ENCODE results near the gene SLIT1.

The SLIT1 gene

DNA sequence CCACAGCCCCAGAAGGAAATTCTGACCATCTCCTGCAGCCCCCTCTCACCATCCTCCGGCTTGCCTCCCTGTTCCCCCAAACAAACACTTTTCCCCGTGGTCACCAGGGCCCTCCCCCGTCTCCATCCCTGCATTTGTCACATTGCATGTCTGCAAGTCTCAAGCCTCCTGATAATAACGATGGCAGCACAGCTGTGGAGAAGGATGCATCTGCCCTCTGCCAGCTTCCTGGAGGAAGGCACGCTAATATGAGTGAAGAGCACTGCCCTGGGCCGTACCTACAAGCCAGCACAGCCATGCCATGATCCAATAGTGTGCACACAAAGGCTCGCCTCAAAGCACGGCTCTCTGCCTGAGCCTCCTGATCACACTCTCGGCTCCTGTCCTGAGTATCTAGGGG lies 98.5 kb downstream of the SLIT1 start:
- no peak for ATAC-seq
- TF ChIP-seq, protein P1, sequence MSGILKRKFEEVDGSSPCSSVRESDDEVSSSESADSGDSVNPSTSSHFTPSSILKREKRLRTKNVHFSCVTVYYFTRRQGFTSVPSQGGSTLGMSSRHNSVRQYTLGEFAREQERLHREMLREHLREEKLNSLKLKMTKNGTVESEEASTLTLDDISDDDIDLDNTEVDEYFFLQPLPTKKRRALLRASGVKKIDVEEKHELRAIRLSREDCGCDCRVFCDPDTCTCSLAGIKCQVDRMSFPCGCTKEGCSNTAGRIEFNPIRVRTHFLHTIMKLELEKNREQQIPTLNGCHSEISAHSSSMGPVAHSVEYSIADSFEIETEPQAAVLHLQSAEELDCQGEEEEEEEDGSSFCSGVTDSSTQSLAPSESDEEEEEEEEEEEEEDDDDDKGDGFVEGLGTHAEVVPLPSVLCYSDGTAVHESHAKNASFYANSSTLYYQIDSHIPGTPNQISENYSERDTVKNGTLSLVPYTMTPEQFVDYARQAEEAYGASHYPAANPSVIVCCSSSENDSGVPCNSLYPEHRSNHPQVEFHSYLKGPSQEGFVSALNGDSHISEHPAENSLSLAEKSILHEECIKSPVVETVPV (CRISPR knock-in tag; IDR thresholded peaks at IDR 0.05): no peak
- TF ChIP-seq PPARA (CRISPR knock-in tag; IDR thresholded peaks at IDR 0.05; ENCODE audit: borderline replicate concordance) (no peak), ZFP3 (CRISPR knock-in tag; IDR thresholded peaks at IDR 0.05) (no peak), ARNTL (CRISPR knock-in tag; IDR thresholded peaks at IDR 0.05; ENCODE audit: borderline replicate concordance, low read depth) (no peak), ZNF70 (CRISPR knock-in tag; IDR thresholded peaks at IDR 0.05) (no peak)
- TF ChIP-seq, protein P2, sequence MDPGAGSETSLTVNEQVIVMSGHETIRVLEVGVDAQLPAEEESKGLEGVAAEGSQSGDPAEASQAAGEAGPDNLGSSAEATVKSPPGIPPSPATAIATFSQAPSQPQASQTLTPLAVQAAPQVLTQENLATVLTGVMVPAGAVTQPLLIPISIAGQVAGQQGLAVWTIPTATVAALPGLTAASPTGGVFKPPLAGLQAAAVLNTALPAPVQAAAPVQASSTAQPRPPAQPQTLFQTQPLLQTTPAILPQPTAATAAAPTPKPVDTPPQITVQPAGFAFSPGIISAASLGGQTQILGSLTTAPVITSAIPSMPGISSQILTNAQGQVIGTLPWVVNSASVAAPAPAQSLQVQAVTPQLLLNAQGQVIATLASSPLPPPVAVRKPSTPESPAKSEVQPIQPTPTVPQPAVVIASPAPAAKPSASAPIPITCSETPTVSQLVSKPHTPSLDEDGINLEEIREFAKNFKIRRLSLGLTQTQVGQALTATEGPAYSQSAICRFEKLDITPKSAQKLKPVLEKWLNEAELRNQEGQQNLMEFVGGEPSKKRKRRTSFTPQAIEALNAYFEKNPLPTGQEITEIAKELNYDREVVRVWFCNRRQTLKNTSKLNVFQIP (CRISPR knock-in tag; IDR thresholded peaks at IDR 0.05; ENCODE audit: borderline replicate concordance, low read depth): no peak

DNA sequence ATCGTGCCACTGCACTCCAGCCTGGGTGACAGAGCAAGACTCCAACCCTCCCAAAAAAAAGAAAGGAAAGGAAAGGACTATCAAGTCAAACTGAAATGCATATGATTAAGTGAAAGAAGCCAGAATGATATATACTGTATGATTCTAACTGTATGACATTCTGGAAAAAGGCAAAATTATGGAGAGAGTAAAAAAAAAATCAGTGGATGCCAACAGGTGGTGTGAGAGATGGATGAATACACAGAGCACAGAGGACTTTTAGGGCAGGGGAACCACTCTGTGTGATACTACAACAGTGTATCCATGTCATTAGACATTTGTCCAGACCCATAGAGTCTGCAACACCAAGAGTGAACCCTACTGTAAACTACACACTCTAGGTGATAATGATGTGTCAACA lies 99.2 kb downstream of the SLIT1 start:
- no peak for ATAC-seq
- TF ChIP-seq, protein P3, sequence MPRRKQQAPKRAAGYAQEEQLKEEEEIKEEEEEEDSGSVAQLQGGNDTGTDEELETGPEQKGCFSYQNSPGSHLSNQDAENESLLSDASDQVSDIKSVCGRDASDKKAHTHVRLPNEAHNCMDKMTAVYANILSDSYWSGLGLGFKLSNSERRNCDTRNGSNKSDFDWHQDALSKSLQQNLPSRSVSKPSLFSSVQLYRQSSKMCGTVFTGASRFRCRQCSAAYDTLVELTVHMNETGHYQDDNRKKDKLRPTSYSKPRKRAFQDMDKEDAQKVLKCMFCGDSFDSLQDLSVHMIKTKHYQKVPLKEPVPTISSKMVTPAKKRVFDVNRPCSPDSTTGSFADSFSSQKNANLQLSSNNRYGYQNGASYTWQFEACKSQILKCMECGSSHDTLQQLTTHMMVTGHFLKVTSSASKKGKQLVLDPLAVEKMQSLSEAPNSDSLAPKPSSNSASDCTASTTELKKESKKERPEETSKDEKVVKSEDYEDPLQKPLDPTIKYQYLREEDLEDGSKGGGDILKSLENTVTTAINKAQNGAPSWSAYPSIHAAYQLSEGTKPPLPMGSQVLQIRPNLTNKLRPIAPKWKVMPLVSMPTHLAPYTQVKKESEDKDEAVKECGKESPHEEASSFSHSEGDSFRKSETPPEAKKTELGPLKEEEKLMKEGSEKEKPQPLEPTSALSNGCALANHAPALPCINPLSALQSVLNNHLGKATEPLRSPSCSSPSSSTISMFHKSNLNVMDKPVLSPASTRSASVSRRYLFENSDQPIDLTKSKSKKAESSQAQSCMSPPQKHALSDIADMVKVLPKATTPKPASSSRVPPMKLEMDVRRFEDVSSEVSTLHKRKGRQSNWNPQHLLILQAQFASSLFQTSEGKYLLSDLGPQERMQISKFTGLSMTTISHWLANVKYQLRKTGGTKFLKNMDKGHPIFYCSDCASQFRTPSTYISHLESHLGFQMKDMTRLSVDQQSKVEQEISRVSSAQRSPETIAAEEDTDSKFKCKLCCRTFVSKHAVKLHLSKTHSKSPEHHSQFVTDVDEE (CRISPR knock-in tag; IDR thresholded peaks at IDR 0.05): no peak
- TF ChIP-seq TOX (CRISPR knock-in tag; IDR thresholded peaks at IDR 0.05; ENCODE audit: borderline replicate concordance): no peak
- TF ChIP-seq, protein P4, sequence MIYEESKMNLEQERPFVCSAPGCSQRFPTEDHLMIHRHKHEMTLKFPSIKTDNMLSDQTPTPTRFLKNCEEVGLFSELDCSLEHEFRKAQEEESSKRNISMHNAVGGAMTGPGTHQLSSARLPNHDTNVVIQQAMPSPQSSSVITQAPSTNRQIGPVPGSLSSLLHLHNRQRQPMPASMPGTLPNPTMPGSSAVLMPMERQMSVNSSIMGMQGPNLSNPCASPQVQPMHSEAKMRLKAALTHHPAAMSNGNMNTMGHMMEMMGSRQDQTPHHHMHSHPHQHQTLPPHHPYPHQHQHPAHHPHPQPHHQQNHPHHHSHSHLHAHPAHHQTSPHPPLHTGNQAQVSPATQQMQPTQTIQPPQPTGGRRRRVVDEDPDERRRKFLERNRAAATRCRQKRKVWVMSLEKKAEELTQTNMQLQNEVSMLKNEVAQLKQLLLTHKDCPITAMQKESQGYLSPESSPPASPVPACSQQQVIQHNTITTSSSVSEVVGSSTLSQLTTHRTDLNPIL (CRISPR knock-in tag; IDR thresholded peaks at IDR 0.05; ENCODE audit: low read depth): no peak

DNA sequence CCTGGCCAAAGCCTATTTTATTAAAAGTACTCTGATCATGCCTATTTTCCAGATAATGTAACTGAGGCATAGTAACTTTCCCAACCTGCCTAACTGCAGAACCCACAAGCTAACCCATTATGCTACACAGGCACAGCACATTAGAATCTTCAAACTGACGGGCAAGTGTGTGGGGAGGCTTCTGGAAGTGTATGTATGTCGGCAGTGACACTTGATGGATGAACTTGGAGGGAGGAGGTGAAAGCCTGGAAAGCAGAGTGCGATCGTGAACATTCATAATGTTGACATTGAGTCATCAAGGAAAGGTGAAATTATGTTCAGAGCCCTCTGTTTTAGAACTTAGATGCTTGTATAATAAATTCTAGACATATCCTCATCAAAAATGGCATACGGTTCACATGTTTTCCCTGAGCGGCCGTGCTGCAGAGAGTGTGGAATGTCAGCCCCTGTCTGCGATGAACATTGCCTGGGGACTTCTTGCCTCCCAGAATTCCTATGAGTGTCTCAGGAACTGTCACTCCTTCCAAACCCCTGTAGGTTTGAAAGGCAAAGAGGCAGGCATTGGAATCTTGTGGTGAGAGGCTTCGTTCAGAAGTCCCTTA lies 102.4 kb downstream of the SLIT1 start:
- TF ChIP-seq, protein P3 (CRISPR knock-in tag; IDR thresholded peaks at IDR 0.05): no peak
- no peak for TF ChIP-seq PPARA (CRISPR knock-in tag; IDR thresholded peaks at IDR 0.05; ENCODE audit: borderline replicate concordance)
- TF ChIP-seq, protein P2 (CRISPR knock-in tag; IDR thresholded peaks at IDR 0.05; ENCODE audit: borderline replicate concordance, low read depth): no peak
- no peak for TF ChIP-seq ZFP30 (CRISPR knock-in tag; IDR thresholded peaks at IDR 0.05)
- no peak for TF ChIP-seq ZNF565 (CRISPR knock-in tag; conservative IDR thresholded peaks at IDR 0.05; ENCODE audit: low read depth)
- TF ChIP-seq GLIS3 (CRISPR knock-in tag; IDR thresholded peaks at IDR 0.05): no peak
- TF ChIP-seq BACH2 (CRISPR knock-in tag; IDR thresholded peaks at IDR 0.05; ENCODE audit: borderline replicate concordance): no peak
- no peak for TF ChIP-seq TCF4 (CRISPR knock-in tag; IDR thresholded peaks at IDR 0.05; ENCODE audit: borderline replicate concordance)
- TF ChIP-seq TOX (CRISPR knock-in tag; IDR thresholded peaks at IDR 0.05; ENCODE audit: borderline replicate concordance): no peak
- no peak for TF ChIP-seq ZNF8 (CRISPR knock-in tag; IDR thresholded peaks at IDR 0.05)
- TF ChIP-seq, protein P1 (CRISPR knock-in tag; IDR thresholded peaks at IDR 0.05): no peak
- no peak for TF ChIP-seq ZC3H10 (CRISPR knock-in tag; IDR thresholded peaks at IDR 0.05)
- TF ChIP-seq, protein P5, sequence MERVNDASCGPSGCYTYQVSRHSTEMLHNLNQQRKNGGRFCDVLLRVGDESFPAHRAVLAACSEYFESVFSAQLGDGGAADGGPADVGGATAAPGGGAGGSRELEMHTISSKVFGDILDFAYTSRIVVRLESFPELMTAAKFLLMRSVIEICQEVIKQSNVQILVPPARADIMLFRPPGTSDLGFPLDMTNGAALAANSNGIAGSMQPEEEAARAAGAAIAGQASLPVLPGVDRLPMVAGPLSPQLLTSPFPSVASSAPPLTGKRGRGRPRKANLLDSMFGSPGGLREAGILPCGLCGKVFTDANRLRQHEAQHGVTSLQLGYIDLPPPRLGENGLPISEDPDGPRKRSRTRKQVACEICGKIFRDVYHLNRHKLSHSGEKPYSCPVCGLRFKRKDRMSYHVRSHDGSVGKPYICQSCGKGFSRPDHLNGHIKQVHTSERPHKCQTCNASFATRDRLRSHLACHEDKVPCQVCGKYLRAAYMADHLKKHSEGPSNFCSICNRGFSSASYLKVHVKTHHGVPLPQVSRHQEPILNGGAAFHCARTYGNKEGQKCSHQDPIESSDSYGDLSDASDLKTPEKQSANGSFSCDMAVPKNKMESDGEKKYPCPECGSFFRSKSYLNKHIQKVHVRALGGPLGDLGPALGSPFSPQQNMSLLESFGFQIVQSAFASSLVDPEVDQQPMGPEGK (CRISPR knock-in tag; IDR thresholded peaks at IDR 0.05; ENCODE audit: borderline replicate concordance): no peak
- TF ChIP-seq, protein P4 (CRISPR knock-in tag; IDR thresholded peaks at IDR 0.05; ENCODE audit: low read depth): no peak
- no peak for TF ChIP-seq ZFP3 (CRISPR knock-in tag; IDR thresholded peaks at IDR 0.05)
- no peak for TF ChIP-seq ISL1 (CRISPR knock-in tag; IDR thresholded peaks at IDR 0.05)
- no peak for TF ChIP-seq ZNF70 (CRISPR knock-in tag; IDR thresholded peaks at IDR 0.05)
- TF ChIP-seq ESRRG (CRISPR knock-in tag; IDR thresholded peaks at IDR 0.05): no peak
- no peak for ATAC-seq
